Fibroblast of pulmonary artery (primary cell): ENCODE measurements around the gene ITGB4.

Source experiments
- DNase-seq: peaks from one replicate; pipeline ENCODE4 v3.0.0-alpha.2; 2010; ENCODE audit warnings: low read depth
- H3K4me3 ChIP-seq: replicated peaks from 2 replicates; pipeline ENCODE4 v1.5.1; 2011; ENCODE audit warnings: low read depth, mild to moderate bottlenecking, control low read depth, low read length, moderate library complexity
- CTCF ChIP-seq: IDR thresholded peaks from 2 replicates; pipeline ENCODE4 v1.5.1; 2011; ENCODE audit warnings: mild to moderate bottlenecking, control low read depth, low read length, inconsistent platforms; ENCODE audit errors: missing control alignments

Gene ITGB4

GRCh38 chr17:75795820-75796607 lies 74.8 kb downstream of the ITGB4 start:
- no peak for TF ChIP-seq CTCF
- H3K4me3 ChIP-seq = no peak overlapping the region
- no peak for DNase-seq

GRCh38 chr17:75799402-75799801 lies 78.1 kb downstream of the ITGB4 start:
- H3K4me3 ChIP-seq = no peak overlapping the region
- no peak for DNase-seq
- TF ChIP-seq CTCF = no peak

GRCh38 chr17:75803883-75804282 lies 82.6 kb downstream of the ITGB4 start:
- no peak overlapping the region for H3K4me3 ChIP-seq
- TF ChIP-seq CTCF = no peak
- no peak for DNase-seq

GRCh38 chr17:75806822-75807500 lies 85.7 kb downstream of the ITGB4 start:
- no peak for DNase-seq
- no peak overlapping the region for H3K4me3 ChIP-seq
- no peak for TF ChIP-seq CTCF
